ENCODE measurements around the gene NLRP7.

- TF ChIP-seq CTCF (IDR thresholded peaks at IDR 0.05), result no peak
- no peak for TF ChIP-seq ZFX (IDR thresholded peaks at IDR 0.05; ENCODE audit: borderline replicate concordance)
These were observed 59.1 kb downstream of the NLRP7 start for GRCh38 chr19:54888239-54888638.

All from 22Rv1 (cell line).